ENCODE measurements around the gene PDE7B.

DNA sequence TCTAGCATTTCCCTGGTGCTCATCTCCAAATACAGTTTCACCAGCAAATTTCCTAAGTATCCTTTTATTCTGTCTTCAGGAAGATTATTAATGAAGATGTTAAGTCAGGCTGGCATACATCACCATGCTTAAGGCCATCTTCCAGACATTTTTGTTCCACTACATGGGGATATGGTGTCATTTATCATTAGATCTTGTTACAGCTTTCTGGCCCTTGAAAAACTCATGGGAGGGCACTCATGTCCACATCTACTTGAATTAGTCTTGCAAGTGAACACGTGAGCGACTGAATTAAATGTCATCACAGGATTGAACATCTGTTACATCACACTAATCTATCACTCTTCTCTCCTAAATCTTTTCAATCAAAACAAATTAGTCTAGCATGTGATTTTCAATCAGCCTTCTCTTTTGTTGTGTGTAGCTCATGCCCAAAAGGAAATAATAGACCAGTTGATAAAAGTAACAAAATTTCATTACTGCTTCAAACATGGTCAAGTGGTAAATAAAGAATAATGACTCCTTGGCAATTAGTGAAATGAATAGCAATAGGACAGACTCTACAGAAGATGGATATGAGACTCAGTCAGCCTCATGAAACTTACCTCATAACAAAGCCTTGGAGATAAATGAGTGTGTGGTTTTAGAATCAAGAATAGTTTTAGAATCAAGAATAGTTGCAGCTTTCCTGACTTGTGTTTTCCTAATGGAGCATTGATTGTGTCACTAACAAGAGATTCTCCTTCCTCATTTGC is 318.1 kb downstream of the PDE7B start:
- TF ChIP-seq, protein P1, sequence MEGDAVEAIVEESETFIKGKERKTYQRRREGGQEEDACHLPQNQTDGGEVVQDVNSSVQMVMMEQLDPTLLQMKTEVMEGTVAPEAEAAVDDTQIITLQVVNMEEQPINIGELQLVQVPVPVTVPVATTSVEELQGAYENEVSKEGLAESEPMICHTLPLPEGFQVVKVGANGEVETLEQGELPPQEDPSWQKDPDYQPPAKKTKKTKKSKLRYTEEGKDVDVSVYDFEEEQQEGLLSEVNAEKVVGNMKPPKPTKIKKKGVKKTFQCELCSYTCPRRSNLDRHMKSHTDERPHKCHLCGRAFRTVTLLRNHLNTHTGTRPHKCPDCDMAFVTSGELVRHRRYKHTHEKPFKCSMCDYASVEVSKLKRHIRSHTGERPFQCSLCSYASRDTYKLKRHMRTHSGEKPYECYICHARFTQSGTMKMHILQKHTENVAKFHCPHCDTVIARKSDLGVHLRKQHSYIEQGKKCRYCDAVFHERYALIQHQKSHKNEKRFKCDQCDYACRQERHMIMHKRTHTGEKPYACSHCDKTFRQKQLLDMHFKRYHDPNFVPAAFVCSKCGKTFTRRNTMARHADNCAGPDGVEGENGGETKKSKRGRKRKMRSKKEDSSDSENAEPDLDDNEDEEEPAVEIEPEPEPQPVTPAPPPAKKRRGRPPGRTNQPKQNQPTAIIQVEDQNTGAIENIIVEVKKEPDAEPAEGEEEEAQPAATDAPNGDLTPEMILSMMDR (conservative IDR thresholded peaks at IDR 0.05; ENCODE audit: low read length) = no peak
- TF ChIP-seq EZH2phosphoT487 (IDR thresholded peaks at IDR 0.05; ENCODE audit: borderline replicate concordance, low read depth, low read length) = no peak

All from OCI-LY7 (cell line).